Body of pancreas (tissue), 4 donors: ENCODE data around the gene SPAG6. TPM values are rescaled to one million over a fixed set of nuclear protein-coding genes. Genes with fewer than 3 reads are reported as not detected.

Source experiments
- ATAC-seq: fragments of 150-250 bp; one replicate; pipeline ENCODE4 v1.9.1; 2016
- DNase-seq, 4 donors: peaks; one replicate each; pipeline ENCODE4 v3.0.0-alpha.2; 2019
- H3K27ac ChIP-seq, 4 donors: fragments of 200-600 bp; sonication (generic); 1 replicate in 3 of 4; 2 replicates in 1 of 4; pipeline versions ENCODE4 v1.5.1 to v1.6.1; 2016 to 2019; ENCODE audit warnings: mild to moderate bottlenecking in 1 of 4, mixed read lengths in 1 of 4, moderate library complexity in 1 of 4
- H3K27me3 ChIP-seq, 2 donors: fragments of 200-600 bp; sonication (generic); one replicate each; pipeline ENCODE4 v1.6.0; 2016; ENCODE audit warnings: mild to moderate bottlenecking in 1 of 2
- H3K36me3 ChIP-seq, 2 donors: fragments of 200-600 bp; sonication (generic); replicated peaks in 1 of 2; 2 replicates each; pipeline ENCODE4 v1.5.1; 2016; ENCODE audit warnings: low read depth in 2 of 2; ENCODE audit not compliant: insufficient read depth in 1 of 2
- H3K4me1 ChIP-seq: fragments of 200-600 bp; sonication (generic); one replicate; pipeline ENCODE4 v1.6.0; 2016
- H3K4me3 ChIP-seq, 2 donors: fragments of 200-600 bp; sonication (generic); 1 replicate in 1 of 2; 2 replicates in 1 of 2; pipeline ENCODE4 v1.5.1; 2016 to 2019
- H3K9me3 ChIP-seq, 3 donors: fragments of 200-600 bp; sonication (generic); 1 replicate in 2 of 3; 2 replicates in 1 of 3; pipeline ENCODE4 v1.5.1; 2016
- CTCF ChIP-seq, 7 experiments: fragments of 450-650 bp in 4 of 7; fragments of 200-600 bp in 3 of 7; sonication (generic) in 3 of 7; IDR thresholded peaks; one replicate each; pipeline ENCODE4 v1.5.1; 2016 to 2019; ENCODE audit warnings: antibody characterized with exemption in 7 of 7
- POLR2A ChIP-seq, 3 donors: fragments of 450-650 bp; IDR thresholded peaks; one replicate each; pipeline ENCODE4 v1.6.1; 2016; ENCODE audit warnings: antibody characterized with exemption in 3 of 3, mild to moderate bottlenecking in 2 of 3
- WGBS, 2 donors: methylation state at CpG; one replicate each; pipeline ENCODE4 v1.1.5; 2017; 5-methylcytosine and 5-hydroxymethylcytosine counted together
- intact Hi-C: fragments of 100-400 bp; cut with DNase I; formaldehyde crosslinking; loops from one replicate; pipeline ENCODE4 v1.15.1; 2023
- total RNA-seq, 2 donors: library from RNA; depleted of rRNA; stranded (reverse); fragments of >200 nt; gene quantifications; one replicate each; pipeline ENCODE4 v1.1.0, GENCODE V29; 2016

The SPAG6 gene
- total RNA-seq, 2 donors from 2014 or later: 0.26 TPM; not detected in 1

- H3K36me3 ChIP-seq: no peaks in the 10 kb centered on the region
- ATAC-seq (no peak), DNase-seq (no peak)
- H3K4me3 ChIP-seq: no peak overlapping the region
- no peak overlapping the region for H3K27ac ChIP-seq
- H3K4me1 ChIP-seq: no peaks in the 10 kb centered on the region
- WGBS, 2 donors: 50 to 65% methylated on average over 1 of the region's 1 CpG
- TF ChIP-seq CTCF (IDR thresholded peaks at IDR 0.05) (no peak), POLR2A (IDR thresholded peaks at IDR 0.05) (no peak)
- no peaks in the 10 kb centered on the region for H3K27me3 ChIP-seq
- intact Hi-C loops: no loop called here
- H3K9me3 ChIP-seq: no peaks in the 10 kb centered on the region
These were observed 65.1 kb downstream of the SPAG6 start for GRCh38 chr10:22410394-22410793.

GRCh38 chr10:22410846-22411245, 65.5 kb downstream of the SPAG6 start:
- TF ChIP-seq CTCF (IDR thresholded peaks at IDR 0.05) (no peak), POLR2A (IDR thresholded peaks at IDR 0.05) (no peak)
- 67 to 72% methylated on average over 5 of the region's 5 CpGs for WGBS, 2 donors
- Histone ChIP-seq H3K36me3 (no peaks in the 10 kb centered on the region), H3K27me3 (no peaks in the 10 kb centered on the region), H3K27ac (no peak overlapping the region), H3K9me3 (no peaks in the 10 kb centered on the region), H3K4me1 (no peaks in the 10 kb centered on the region), H3K4me3 (no peak overlapping the region)
- DNase-seq: no peak
- intact Hi-C loops: no loop called here
- no peak for ATAC-seq

GRCh38 chr10:22414146-22414545, 68.8 kb downstream of the SPAG6 start:
- Histone ChIP-seq H3K36me3 (no peaks in the 10 kb centered on the region), H3K27ac (no peak overlapping the region), H3K27me3 (no peaks in the 10 kb centered on the region), H3K4me3 (no peak overlapping the region), H3K4me1 (no peaks in the 10 kb centered on the region), H3K9me3 (no peaks in the 10 kb centered on the region)
- TF ChIP-seq POLR2A (IDR thresholded peaks at IDR 0.05): no peak
- no peak for TF ChIP-seq CTCF (IDR thresholded peaks at IDR 0.05)
- WGBS, 2 donors: 93% methylated on average over 3 of the region's 3 CpGs
- ATAC-seq (no peak), DNase-seq (no peak)
- intact Hi-C loops: no loop called here

GRCh38 chr10:22415072-22415471, 69.8 kb downstream of the SPAG6 start:
- Histone ChIP-seq H3K4me3 (no peak overlapping the region), H3K27me3 (no peaks in the 10 kb centered on the region), H3K27ac (no peak overlapping the region), H3K4me1 (no peaks in the 10 kb centered on the region), H3K36me3 (no peaks in the 10 kb centered on the region), H3K9me3 (no peaks in the 10 kb centered on the region)
- TF ChIP-seq POLR2A (IDR thresholded peaks at IDR 0.05) (no peak), CTCF (IDR thresholded peaks at IDR 0.05) (no peak)
- ATAC-seq (no peak), DNase-seq (no peak)
- 86 to 88% methylated on average over 2 of the region's 2 CpGs for WGBS, 2 donors
- intact Hi-C loops: no loop called here

GRCh38 chr10:22417736-22418268, 72.5 kb downstream of the SPAG6 start:
- no peak for DNase-seq
- no peaks in the 10 kb centered on the region for H3K27me3 ChIP-seq
- TF ChIP-seq CTCF (IDR thresholded peaks at IDR 0.05): no peak
- TF ChIP-seq POLR2A (IDR thresholded peaks at IDR 0.05): no peak
- no peaks in the 10 kb centered on the region for H3K4me1 ChIP-seq
- no peaks in the 10 kb centered on the region for H3K36me3 ChIP-seq
- no peak for ATAC-seq
- intact Hi-C loops: no loop called here
- no peaks in the 10 kb centered on the region for H3K9me3 ChIP-seq
- no peak overlapping the region for H3K4me3 ChIP-seq
- 60 to 66% methylated on average over 3 of the region's 3 CpGs for WGBS, 2 donors
- H3K27ac ChIP-seq: no peak overlapping the region
